HT1080 (cell line): Measurements from ENCODE around the gene MRPL58. TPM values are rescaled to one million over a fixed set of nuclear protein-coding genes. Genes with fewer than 3 reads are reported as not detected.
"Not testable (repeated sequence)": the region's sequence is repeated elsewhere in the genome, so short reads cannot be mapped to it uniquely, and the experiment has no call there.

Experiments used
- DNase-seq: peaks from one replicate; pipeline ENCODE4 v3.0.0-alpha.2; 2015; ENCODE audit warnings: low read depth
- total RNA-seq: library from RNA; depleted of rRNA; stranded (reverse); fragments of >200 nt; shearing (Covaris generic); gene quantifications from 2 replicates; pipeline ENCODE4 v1.2.3, GENCODE V29; 2014

MRPL58 gene
- total RNA-seq, 1 experiment from 2014 or later = 114 TPM

DNA sequence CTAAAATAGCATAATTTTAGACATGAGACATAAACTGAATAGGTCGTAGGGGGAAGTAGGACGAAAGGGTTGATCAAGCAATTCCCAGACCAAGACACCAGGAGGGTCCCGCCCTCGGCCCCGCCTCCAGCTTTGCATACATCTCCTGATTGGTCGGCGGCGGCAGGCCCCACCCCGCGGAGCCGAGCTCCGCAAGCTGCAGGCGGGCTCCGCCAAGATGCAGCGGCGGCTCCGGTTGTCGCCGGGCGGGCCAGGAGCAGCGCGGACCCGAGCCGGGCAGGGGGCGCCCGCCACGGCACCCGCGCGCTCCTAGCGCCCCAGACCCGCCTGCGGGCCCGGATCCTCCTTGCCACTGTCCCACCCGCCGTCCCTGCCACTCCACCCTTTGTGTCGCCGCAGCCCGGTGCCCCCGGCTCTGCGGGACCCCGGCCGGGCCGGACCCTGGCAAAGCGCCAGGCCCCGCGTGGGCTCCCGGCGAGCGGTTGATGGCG lies 25.0 kb upstream of the MRPL58 start, which contains the start of gene CDR2L:
Gene CDR2L, plus strand, starts transcription at position 215 of the 491 bp plus-strand sequence. CDS start 412 bp downstream, outside the sequence.
- peak; percentile 86 for DNase-seq

- peak; percentile 42 for DNase-seq
These were observed 24.4 kb upstream of the MRPL58 start for GRCh38 chr17:74987909-74988711.

DNA sequence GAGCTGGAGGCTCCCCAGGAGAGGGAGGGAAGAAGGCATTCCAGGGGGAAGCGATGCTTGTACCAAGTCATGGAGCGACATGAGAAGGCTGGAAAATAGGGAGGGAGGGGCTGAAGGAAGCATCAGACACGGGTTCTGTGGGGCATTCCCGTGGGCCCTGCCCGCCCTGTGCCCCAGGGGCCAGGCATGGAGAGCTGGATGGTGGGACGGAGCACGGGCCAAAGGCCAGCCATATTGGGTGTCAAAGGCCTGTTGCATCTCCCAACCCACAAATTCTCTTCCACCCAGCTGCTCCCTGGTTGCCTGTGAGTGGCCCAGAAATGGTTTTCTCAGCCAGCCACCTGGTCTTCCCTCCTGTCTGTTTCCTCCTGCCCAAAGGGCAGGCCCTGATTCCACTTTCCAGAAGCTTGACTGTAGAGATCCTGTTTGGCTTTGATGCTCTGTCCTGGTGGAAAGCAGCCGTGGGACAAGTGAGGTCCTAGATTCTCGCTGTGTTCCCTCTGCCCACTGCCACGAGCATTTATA lies 21.8 kb upstream of the MRPL58 start:
- no peak for DNase-seq

GRCh38 chr17:74992223-74992622 lies 20.2 kb upstream of the MRPL58 start:
- no peak for DNase-seq

GRCh38 chr17:74994440-74994839 lies 18.0 kb upstream of the MRPL58 start:
- no peak for DNase-seq

DNA sequence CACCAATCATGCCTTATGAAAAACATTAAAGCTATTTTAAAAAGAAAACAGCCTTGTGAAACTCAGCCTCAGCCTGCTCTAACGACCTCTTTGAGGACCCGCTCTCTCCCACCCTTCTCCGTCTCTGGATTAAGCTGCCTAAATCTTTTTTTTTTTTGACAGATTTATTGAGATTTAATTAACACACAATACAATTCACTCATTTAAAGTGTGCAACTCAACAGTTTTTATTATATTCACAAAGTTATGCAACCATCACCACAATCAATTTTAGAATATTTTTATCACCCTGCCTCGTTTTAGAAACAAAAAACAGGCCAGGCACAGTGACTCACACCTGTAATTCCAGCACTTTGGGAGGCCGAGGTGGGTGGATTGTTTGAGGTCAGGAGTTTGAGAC lies 16.6 kb upstream of the MRPL58 start:
- no peak for DNase-seq

DNA sequence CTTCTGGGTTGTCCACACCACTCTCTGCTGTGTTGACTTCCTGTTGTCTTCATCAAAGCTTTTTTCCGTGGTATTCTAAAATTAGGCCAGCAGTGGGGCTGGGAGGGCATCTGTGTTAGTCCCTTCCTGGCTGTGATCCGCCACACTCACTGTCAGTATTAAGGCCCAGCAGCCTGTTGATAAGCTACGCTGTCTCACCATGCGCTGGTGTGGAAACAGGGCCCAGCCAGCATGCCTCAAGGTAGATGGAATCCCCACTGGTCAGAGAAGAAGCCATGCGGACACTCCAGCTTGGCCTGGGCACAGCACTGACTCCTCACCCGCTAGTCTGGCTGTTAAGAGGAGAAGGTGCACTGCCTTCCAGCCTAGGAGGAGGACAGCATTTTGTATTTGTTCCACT lies 13.7 kb upstream of the MRPL58 start:
- no peak for DNase-seq

- no peak for DNase-seq
These were observed 12.9 kb upstream of the MRPL58 start for GRCh38 chr17:74999523-74999922.

DNA sequence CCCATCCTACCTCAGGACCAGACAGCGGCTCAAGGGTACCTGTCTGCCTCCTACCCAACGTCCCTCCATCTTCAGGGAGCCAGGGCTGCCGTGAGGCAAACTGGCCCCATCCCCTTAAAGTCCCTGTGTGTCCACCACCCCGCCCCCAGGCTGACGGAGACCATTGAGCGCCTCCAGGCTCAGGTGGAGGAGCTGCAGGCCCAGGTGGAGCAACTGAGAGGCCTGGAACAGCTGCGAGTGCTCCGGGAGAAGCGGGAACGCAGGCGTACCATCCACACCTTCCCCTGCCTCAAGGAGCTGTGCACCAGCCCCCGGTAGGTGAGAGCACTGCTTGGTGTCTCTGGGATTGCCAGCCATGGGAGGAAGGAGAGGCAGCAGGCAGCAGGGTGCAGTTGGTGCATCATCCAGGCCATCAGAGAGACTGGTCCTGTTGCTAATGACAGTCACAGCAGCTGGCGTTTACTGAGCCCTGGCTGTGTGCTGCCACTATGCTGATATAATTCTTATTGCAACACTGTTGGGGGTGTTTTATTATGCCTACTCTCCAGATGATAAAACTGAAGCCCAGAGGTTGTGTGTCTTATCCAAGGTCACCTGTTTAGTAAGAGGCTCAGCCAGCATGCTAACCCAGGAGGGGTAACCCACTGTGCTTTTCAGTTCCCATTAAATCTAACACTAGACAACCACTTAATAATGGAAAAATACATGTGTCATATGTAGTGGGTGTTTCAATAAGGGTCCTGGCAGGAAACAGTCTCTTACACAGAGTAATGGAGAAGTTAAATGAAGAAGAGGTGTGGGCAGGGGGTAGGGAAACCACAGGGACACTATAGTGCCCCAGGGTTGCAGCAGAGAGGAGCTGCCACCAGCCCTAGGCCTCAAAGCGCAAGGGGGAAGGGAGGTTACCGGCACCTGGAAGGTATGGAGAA lies 10.3 kb upstream of the MRPL58 start:
- no peak for DNase-seq

DNA sequence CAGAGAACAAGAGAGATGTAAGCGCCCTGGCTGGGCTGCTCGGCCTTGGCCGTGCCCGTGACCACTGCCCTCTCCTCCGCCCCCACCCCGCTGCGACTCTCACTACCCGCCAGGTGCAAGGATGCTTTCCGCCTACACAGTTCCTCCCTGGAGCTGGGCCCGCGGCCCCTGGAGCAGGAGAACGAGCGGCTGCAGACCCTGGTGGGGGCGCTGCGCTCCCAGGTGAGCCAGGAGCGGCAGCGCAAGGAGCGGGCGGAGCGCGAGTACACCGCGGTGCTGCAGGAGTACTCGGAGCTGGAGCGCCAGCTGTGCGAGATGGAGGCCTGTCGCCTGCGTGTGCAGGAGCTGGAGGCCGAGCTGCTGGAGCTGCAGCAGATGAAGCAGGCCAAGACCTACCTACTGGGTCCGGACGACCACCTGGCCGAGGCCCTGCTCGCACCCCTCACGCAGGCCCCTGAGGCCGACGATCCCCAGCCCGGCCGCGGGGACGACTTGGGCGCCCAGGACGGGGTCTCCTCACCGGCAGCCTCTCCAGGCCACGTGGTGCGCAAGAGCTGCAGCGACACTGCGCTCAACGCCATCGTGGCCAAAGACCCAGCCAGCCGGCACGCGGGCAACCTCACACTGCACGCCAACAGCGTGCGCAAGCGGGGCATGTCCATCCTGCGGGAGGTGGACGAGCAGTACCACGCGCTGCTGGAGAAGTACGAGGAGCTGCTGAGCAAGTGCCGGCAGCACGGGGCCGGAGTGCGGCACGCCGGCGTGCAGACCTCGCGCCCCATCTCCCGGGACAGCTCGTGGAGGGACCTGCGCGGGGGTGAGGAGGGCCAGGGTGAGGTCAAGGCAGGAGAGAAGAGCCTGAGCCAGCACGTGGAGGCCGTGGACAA lies 9.2 kb upstream of the MRPL58 start:
- no peak for DNase-seq

GRCh38 chr17:75003957-75004355 lies 8.5 kb upstream of the MRPL58 start:
- no peak for DNase-seq

DNA sequence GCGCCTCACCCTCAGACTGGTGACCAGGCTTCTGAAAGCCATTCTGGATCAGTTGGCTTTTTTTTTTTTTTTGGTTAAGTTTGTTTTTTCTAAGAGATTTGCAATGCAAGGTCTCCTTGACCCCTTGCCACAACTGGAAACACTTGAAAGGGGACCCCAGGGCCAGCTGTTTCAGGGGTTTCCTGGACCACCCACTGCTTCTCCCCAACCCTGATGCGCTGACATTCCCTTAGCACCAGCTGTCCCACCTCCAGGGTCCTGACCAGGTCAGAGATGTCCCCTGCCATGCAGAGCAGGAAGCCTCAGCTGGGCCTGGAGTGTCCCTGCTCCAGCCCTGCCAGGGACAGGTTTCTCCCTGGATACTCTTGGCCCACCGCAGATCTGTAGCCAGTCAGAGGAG lies 8.1 kb upstream of the MRPL58 start:
- no peak for DNase-seq

DNA sequence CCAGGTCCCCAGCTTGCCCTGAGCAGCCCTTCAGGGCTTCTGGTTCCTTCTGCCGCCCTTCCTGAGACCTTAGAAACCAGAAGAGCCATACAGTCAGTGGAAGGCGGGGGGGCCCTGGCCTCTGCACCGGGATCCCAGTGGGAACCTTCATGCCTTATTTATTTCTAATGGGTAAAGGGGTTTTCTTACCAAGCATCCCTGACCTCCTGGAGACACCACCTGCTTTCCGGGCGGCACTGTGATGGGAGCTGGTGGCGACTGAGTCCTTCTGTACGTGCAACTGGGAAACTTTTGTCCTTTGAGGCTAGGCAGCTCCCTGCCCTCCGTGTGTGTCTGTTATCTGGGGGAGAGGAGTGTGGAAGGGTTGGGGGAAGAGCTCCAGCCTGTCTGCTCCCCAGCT lies 7.2 kb upstream of the MRPL58 start:
- DNase-seq = no peak

DNA sequence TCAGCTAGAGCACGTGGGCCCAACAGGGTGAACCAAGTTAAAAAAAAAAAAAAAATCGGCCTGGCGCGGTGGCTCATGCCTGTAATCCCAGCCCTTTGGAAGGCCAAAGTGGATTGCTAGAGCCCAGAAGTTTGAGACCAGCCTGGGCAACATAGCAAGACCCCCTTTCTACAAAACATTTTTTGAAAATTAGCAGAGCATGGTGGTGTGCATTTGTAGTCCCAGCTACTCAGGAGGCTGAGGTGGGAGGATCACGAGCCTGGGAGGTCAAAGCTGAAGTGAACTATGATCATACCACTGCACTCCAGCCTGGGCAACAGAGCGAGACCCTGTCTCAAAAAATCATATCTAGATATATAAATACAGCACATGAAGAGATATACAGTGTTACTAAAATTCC lies 6.4 kb upstream of the MRPL58 start:
- DNase-seq = not testable (repeated sequence)

DNA sequence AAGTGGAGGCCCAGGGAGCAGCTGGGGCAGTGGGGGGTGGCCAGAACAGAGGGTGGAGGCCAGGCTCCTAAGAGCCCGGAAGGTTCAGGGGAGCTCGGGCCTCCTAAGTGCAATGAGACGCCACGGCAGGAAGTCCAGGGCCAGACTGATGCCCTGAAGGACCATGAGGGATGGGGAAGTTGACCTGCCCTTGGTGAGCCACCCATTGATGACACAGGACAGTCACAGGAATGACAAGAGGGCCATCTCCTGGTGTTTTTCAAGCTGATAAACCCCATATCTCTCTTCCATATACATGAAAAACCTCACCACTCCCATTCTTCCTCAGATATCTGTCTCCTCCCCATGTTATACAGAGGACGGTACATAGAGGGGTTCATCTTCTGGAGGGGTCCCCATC lies 5.8 kb upstream of the MRPL58 start:
- no peak for DNase-seq

DNA sequence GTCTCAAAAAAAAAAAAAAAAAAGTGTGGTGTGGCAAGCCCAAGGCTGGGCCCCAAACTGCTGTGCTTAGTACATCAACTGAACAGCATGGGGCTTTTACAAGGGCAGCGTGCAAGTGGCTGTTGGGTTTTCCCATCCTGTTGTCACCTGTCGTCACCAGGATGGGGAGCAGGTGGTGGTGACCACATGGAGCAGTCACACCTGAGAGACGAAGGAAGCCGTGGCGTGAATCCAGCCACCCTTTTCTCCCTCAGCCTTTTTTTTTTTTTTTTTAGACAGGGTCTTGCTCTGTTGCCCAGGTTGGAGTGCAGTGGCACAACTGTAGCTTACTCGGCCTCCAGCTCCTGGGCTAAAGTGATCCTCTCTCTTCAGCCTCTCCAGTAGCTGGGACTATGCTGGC lies 4.1 kb upstream of the MRPL58 start:
- DNase-seq = no peak

- DNase-seq = no peak
These were observed 3.2 kb upstream of the MRPL58 start for GRCh38 chr17:75009139-75009724.

DNA sequence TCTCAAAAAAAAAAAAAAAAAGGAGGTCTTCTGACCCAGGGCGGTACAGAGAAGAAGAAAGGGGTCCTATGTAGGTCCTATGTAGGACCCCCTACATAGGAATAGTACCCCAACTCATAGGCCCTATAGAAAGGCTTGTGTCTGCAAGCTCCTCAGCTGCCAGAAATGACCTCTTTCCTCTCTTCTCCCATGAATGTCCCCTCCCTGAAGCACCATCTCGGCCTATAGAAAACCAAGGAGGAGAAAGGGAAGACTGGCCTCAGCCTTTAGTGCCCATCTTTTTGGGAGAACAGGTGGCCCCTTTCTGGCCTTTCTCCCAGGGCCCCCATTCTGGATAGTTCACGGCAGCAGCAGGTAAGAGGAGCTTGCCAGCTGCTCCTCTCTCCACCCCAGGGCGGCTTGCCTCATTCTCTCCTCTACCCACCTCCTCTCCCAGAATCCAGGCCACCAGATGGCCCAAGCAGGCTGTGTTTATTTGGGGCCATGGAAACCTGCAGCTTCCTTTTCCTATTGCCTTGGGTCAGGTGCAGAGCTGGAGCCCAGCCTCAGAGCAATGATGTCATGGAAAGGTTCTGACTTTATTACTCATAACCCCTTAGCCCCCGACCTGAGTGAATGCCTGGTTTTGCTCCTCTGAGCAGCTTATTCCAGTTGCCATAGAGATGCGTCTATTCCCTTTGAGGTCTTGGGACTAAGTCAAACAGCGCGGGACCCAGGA lies 1.6 kb upstream of the MRPL58 start:
- peak; percentile 50 for DNase-seq

GRCh38 chr17:75011401-75012095 lies 922 bp upstream of the MRPL58 start:
- DNase-seq = no peak

DNA sequence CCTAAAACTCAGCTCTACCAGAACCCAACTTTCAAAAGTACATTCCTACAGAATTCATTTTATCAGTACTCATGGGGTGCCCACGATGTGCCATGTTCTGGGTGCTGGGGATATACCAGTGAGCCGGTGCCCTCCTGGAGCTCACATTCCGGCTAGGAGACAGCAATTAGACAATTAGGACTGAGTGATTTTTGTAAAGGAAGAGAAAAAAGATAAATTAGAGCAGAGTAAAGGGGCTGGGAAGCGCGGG lies 449 bp upstream of the MRPL58 start:
- DNase-seq = no peak
